ENCODE results near the gene SPATA32.

The SPATA32 gene

GRCh38 chr17:45234641-45235415 lies 27.1 kb downstream of the SPATA32 start:
- H3K4me3 ChIP-seq (replicated peaks; ENCODE audit: low read depth, low read length): no peak overlapping the region
- peak; percentile 44 for TF ChIP-seq CTCF (IDR thresholded peaks at IDR 0.05; ENCODE audit: low read depth, low read length, missing control alignments)
- DNase-seq (ENCODE audit: extremely low read depth, low read depth): no peak

- TF ChIP-seq CTCF (IDR thresholded peaks at IDR 0.05; ENCODE audit: low read depth, low read length, missing control alignments): no peak
- no peak for DNase-seq (ENCODE audit: extremely low read depth, low read depth)
- no peak overlapping the region for H3K4me3 ChIP-seq (replicated peaks; ENCODE audit: low read depth, low read length)
These were observed 28.4 kb downstream of the SPATA32 start for GRCh38 chr17:45233423-45233924.

GRCh38 chr17:45232514-45233422 lies 29.1 kb downstream of the SPATA32 start:
- DNase-seq (ENCODE audit: extremely low read depth, low read depth): no peak
- H3K4me3 ChIP-seq (replicated peaks; ENCODE audit: low read depth, low read length): no peak overlapping the region
- no peak for TF ChIP-seq CTCF (IDR thresholded peaks at IDR 0.05; ENCODE audit: low read depth, low read length, missing control alignments)

GRCh38 chr17:45231481-45232116 lies 30.3 kb downstream of the SPATA32 start:
- H3K4me3 ChIP-seq (replicated peaks; ENCODE audit: low read depth, low read length): no peak overlapping the region
- no peak for DNase-seq (ENCODE audit: extremely low read depth, low read depth)
- TF ChIP-seq CTCF (IDR thresholded peaks at IDR 0.05; ENCODE audit: low read depth, low read length, missing control alignments): peak; percentile 44

GRCh38 chr17:45230787-45231480 lies 31.0 kb downstream of the SPATA32 start:
- H3K4me3 ChIP-seq (replicated peaks; ENCODE audit: low read depth, low read length): no peak overlapping the region
- TF ChIP-seq CTCF (IDR thresholded peaks at IDR 0.05; ENCODE audit: low read depth, low read length, missing control alignments): no peak
- DNase-seq (ENCODE audit: extremely low read depth, low read depth): no peak

- no peak overlapping the region for H3K4me3 ChIP-seq (replicated peaks; ENCODE audit: low read depth, low read length)
- TF ChIP-seq CTCF (IDR thresholded peaks at IDR 0.05; ENCODE audit: low read depth, low read length, missing control alignments): no peak
- no peak for DNase-seq (ENCODE audit: extremely low read depth, low read depth)
These were observed 31.5 kb downstream of the SPATA32 start for GRCh38 chr17:45230410-45230786.
